ENCODE data around the gene GOLT1A.

GOLT1A gene

GRCh38 chr1:204153667-204154066 is 60.1 kb downstream of the GOLT1A start:
- Histone ChIP-seq H3K9ac (ENCODE audit: low read depth, low read length) (no peak overlapping the region), H3K36me3 (ENCODE audit: control insufficient read depth, insufficient read depth, low read length) (no peaks in the 10 kb centered on the region), H3K9me3 (ENCODE audit: control insufficient read depth, insufficient read depth, low read length) (no peaks in the 10 kb centered on the region)

GRCh38 chr1:204152310-204153044 is 61.3 kb downstream of the GOLT1A start:
- Histone ChIP-seq H3K4me3 (ENCODE audit: low read depth, low read length) (peak overlapping the region; percentile 77), H3K4me1 (ENCODE audit: control insufficient read depth, insufficient read depth, low read length) (peaks cover 23% of the 10 kb centered on the region)

More at GRCh38 chr1:204153667-204154066, 60.1 kb downstream of the GOLT1A start:
- H3K4me3 ChIP-seq (ENCODE audit: low read depth, low read length) = no peak overlapping the region
- H3K4me1 ChIP-seq (ENCODE audit: control insufficient read depth, insufficient read depth, low read length) = peaks cover 12% of the 10 kb centered on the region
- peaks cover 21% of the 10 kb centered on the region for H3K27me3 ChIP-seq (ENCODE audit: control insufficient read depth, insufficient read depth, low read length)
- no peak overlapping the region for H3K27ac ChIP-seq (ENCODE audit: low read depth, low read length)

GRCh38 chr1:204151552-204152309 is 62.1 kb downstream of the GOLT1A start, which contains the start of gene ETNK2:
ETNK2 (minus strand) TSS chr1:204152044; CDS start chr1:204151852, 192 bp downstream.
- no peak within 1 kb of the TSS for H3K27ac ChIP-seq (ENCODE audit: low read depth, low read length)

More at GRCh38 chr1:204152310-204153044, 61.3 kb downstream of the GOLT1A start:
- Histone ChIP-seq H3K9ac (ENCODE audit: low read depth, low read length) (no peak overlapping the region), H3K27me3 (ENCODE audit: control insufficient read depth, insufficient read depth, low read length) (peaks cover 21% of the 10 kb centered on the region), H3K27ac (ENCODE audit: low read depth, low read length) (no peak overlapping the region), H3K36me3 (ENCODE audit: control insufficient read depth, insufficient read depth, low read length) (no peaks in the 10 kb centered on the region), H3K9me3 (ENCODE audit: control insufficient read depth, insufficient read depth, low read length) (no peaks in the 10 kb centered on the region)

GRCh38 chr1:204150702-204151551 is 62.9 kb downstream of the GOLT1A start:
- H3K9ac ChIP-seq (ENCODE audit: low read depth, low read length) = no peak overlapping the region
- H3K4me3 ChIP-seq (ENCODE audit: low read depth, low read length) = peak overlapping the region; percentile 77
- H3K27ac ChIP-seq (ENCODE audit: low read depth, low read length) = no peak overlapping the region
- peaks cover 33% of the 10 kb centered on the region for H3K4me1 ChIP-seq (ENCODE audit: control insufficient read depth, insufficient read depth, low read length)
- no peaks in the 10 kb centered on the region for H3K36me3 ChIP-seq (ENCODE audit: control insufficient read depth, insufficient read depth, low read length)
- H3K9me3 ChIP-seq (ENCODE audit: control insufficient read depth, insufficient read depth, low read length) = no peaks in the 10 kb centered on the region
- peaks cover 16% of the 10 kb centered on the region for H3K27me3 ChIP-seq (ENCODE audit: control insufficient read depth, insufficient read depth, low read length)

More at GRCh38 chr1:204151552-204152309, 62.1 kb downstream of the GOLT1A start, which contains the start of gene ETNK2:
- Histone ChIP-seq H3K9ac (ENCODE audit: low read depth, low read length) (no peak within 1 kb of the TSS; the same call in 1 of the 2 replicates), H3K4me3 (ENCODE audit: low read depth, low read length) (peak within 1 kb of the TSS; percentile 77), H3K4me1 (ENCODE audit: control insufficient read depth, insufficient read depth, low read length) (peaks cover 29% of the 10 kb centered on the region), H3K36me3 (ENCODE audit: control insufficient read depth, insufficient read depth, low read length) (no peaks in the 10 kb centered on the region), H3K9me3 (ENCODE audit: control insufficient read depth, insufficient read depth, low read length) (no peaks in the 10 kb centered on the region), H3K27me3 (ENCODE audit: control insufficient read depth, insufficient read depth, low read length) (peaks cover 17% of the 10 kb centered on the region)

- H3K4me3 ChIP-seq (ENCODE audit: low read depth, low read length) = no peak overlapping the region
- H3K9me3 ChIP-seq (ENCODE audit: control insufficient read depth, insufficient read depth, low read length) = no peaks in the 10 kb centered on the region
- H3K27ac ChIP-seq (ENCODE audit: low read depth, low read length) = no peak overlapping the region
- H3K36me3 ChIP-seq (ENCODE audit: control insufficient read depth, insufficient read depth, low read length) = no peaks in the 10 kb centered on the region
- H3K4me1 ChIP-seq (ENCODE audit: control insufficient read depth, insufficient read depth, low read length) = peaks cover 33% of the 10 kb centered on the region
- peaks cover 16% of the 10 kb centered on the region for H3K27me3 ChIP-seq (ENCODE audit: control insufficient read depth, insufficient read depth, low read length)
- no peak overlapping the region for H3K9ac ChIP-seq (ENCODE audit: low read depth, low read length)
Observed at GRCh38 chr1:204149635-204150565, 63.9 kb downstream of the GOLT1A start.

- no peak overlapping the region for H3K27ac ChIP-seq (ENCODE audit: low read depth, low read length)
- H3K27me3 ChIP-seq (ENCODE audit: control insufficient read depth, insufficient read depth, low read length) = peaks cover 16% of the 10 kb centered on the region
Observed at GRCh38 chr1:204149107-204149506, 64.7 kb downstream of the GOLT1A start.

More at GRCh38 chr1:204149107-204149506, 64.7 kb downstream of the GOLT1A start:
- no peak overlapping the region for H3K4me3 ChIP-seq (ENCODE audit: low read depth, low read length)
- H3K36me3 ChIP-seq (ENCODE audit: control insufficient read depth, insufficient read depth, low read length) = no peaks in the 10 kb centered on the region
- no peak overlapping the region for H3K9ac ChIP-seq (ENCODE audit: low read depth, low read length)
- H3K4me1 ChIP-seq (ENCODE audit: control insufficient read depth, insufficient read depth, low read length) = peaks cover 33% of the 10 kb centered on the region
- H3K9me3 ChIP-seq (ENCODE audit: control insufficient read depth, insufficient read depth, low read length) = no peaks in the 10 kb centered on the region
